ENCODE results near the gene AGFG1.

The AGFG1 gene

GRCh38 chr2:227447606-227448005, 24.4 kb upstream of the AGFG1 start:
- ATAC-seq: peak; percentile 72
- TF ChIP-seq ARNTL (CRISPR knock-in tag; IDR thresholded peaks at IDR 0.05; ENCODE audit: borderline replicate concordance, low read depth) (no peak), GLIS3 (CRISPR knock-in tag; IDR thresholded peaks at IDR 0.05) (no peak), CSDC2 (CRISPR knock-in tag; IDR thresholded peaks at IDR 0.05) (no peak), TCF4 (CRISPR knock-in tag; IDR thresholded peaks at IDR 0.05; ENCODE audit: borderline replicate concordance) (no peak), BACH2 (CRISPR knock-in tag; IDR thresholded peaks at IDR 0.05; ENCODE audit: borderline replicate concordance) (no peak), PATZ1 (CRISPR knock-in tag; IDR thresholded peaks at IDR 0.05; ENCODE audit: borderline replicate concordance) (no peak), CSRNP3 (CRISPR knock-in tag; IDR thresholded peaks at IDR 0.05) (no peak), ZFP30 (CRISPR knock-in tag; IDR thresholded peaks at IDR 0.05) (no peak)

GRCh38 chr2:227450311-227450841, 21.6 kb upstream of the AGFG1 start:
- TF ChIP-seq ARNTL (CRISPR knock-in tag; IDR thresholded peaks at IDR 0.05; ENCODE audit: borderline replicate concordance, low read depth) (no peak), ZC3H10 (CRISPR knock-in tag; IDR thresholded peaks at IDR 0.05) (no peak), TSHZ2 (CRISPR knock-in tag; IDR thresholded peaks at IDR 0.05) (no peak), SNAI2 (CRISPR knock-in tag; IDR thresholded peaks at IDR 0.05) (no peak), ZFP30 (CRISPR knock-in tag; IDR thresholded peaks at IDR 0.05) (no peak), ZNF70 (CRISPR knock-in tag; IDR thresholded peaks at IDR 0.05) (no peak), TOX (CRISPR knock-in tag; IDR thresholded peaks at IDR 0.05; ENCODE audit: borderline replicate concordance) (no peak), POU6F1 (CRISPR knock-in tag; IDR thresholded peaks at IDR 0.05; ENCODE audit: borderline replicate concordance, low read depth) (no peak), CSRNP3 (CRISPR knock-in tag; IDR thresholded peaks at IDR 0.05) (no peak), OSR1 (CRISPR knock-in tag; IDR thresholded peaks at IDR 0.05) (no peak), ZFP3 (CRISPR knock-in tag; IDR thresholded peaks at IDR 0.05) (no peak), RARB (CRISPR knock-in tag; IDR thresholded peaks at IDR 0.05) (no peak), BACH2 (CRISPR knock-in tag; IDR thresholded peaks at IDR 0.05; ENCODE audit: borderline replicate concordance) (no peak), CSDC2 (CRISPR knock-in tag; IDR thresholded peaks at IDR 0.05) (no peak), ESRRG (CRISPR knock-in tag; IDR thresholded peaks at IDR 0.05) (no peak), CREB5 (CRISPR knock-in tag; IDR thresholded peaks at IDR 0.05; ENCODE audit: low read depth) (no peak)
- ATAC-seq: no peak
